Measurements from ENCODE around the gene BMF. TPM values are rescaled to one million over a fixed set of nuclear protein-coding genes. Genes with fewer than 3 reads are reported as not detected.
"Not testable (repeated sequence)": the region's sequence is repeated elsewhere in the genome, so short reads cannot be mapped to it uniquely, and the experiment has no call there.

Gene BMF
- polyA plus RNA-seq, 2 of the 4 experiments (the other 2 are of a cell fraction): 1.4 to 1.6 TPM

- H3K4me3 ChIP-seq: no peak overlapping the region
- H3K4me2 ChIP-seq: no peak overlapping the region
- 74% methylated on average over 8 of the region's 8 CpGs for WGBS (ENCODE audit: missing lambda C conversion rate)
- ChIA-PET POLR2A (no interaction called here), CTCF (interaction anchor here (1.4 to 4.6 kb wide), 2 partner anchors 12 to 101 kb away, joined by 3 to 24 read pairs; no protein-coding TSS in a partner anchor)
- H3K4me1 ChIP-seq: no peaks in the 10 kb centered on the region
- DNase-seq (ENCODE audit: low read depth in 1 of 2, low spot score in 1 of 2): no peak
- no peak for ATAC-seq
- no peaks in the 10 kb centered on the region for H3K9me3 ChIP-seq
- H3K27ac ChIP-seq: no peak overlapping the region
- TF ChIP-seq HOXB13 (CRISPR knock-in tag; IDR thresholded peaks at IDR 0.05; ENCODE audit: low read depth) (no peak), POLR2A (IDR thresholded peaks at IDR 0.05; ENCODE audit: low read length) (no peak), CEBPB (IDR thresholded peaks at IDR 0.05) (peak in 1 of 2 experiments; percentile 4; a peak in 1 of 4 replicates)
- TF ChIP-seq, protein P1, sequence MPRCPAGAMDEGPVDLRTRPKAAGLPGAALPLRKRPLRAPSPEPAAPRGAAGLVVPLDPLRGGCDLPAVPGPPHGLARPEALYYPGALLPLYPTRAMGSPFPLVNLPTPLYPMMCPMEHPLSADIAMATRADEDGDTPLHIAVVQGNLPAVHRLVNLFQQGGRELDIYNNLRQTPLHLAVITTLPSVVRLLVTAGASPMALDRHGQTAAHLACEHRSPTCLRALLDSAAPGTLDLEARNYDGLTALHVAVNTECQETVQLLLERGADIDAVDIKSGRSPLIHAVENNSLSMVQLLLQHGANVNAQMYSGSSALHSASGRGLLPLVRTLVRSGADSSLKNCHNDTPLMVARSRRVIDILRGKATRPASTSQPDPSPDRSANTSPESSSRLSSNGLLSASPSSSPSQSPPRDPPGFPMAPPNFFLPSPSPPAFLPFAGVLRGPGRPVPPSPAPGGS (IDR thresholded peaks at IDR 0.05): no peak
- TF ChIP-seq, protein P2, sequence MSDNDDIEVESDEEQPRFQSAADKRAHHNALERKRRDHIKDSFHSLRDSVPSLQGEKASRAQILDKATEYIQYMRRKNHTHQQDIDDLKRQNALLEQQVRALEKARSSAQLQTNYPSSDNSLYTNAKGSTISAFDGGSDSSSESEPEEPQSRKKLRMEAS (IDR thresholded peaks at IDR 0.05): no peak
- FAIRE-seq: no peak
These were observed 7.0 kb upstream of the BMF start for GRCh38 chr15:40115670-40116093.

- FAIRE-seq; H3K4me1 ChIP-seq; ATAC-seq; H3K4me3 ChIP-seq; H3K4me2 ChIP-seq; POLR2A ChIA-PET; DNase-seq (ENCODE audit: low read depth in 1 of 2, low spot score in 1 of 2); H3K27ac ChIP-seq; H3K9me3 ChIP-seq: not testable (repeated sequence)
- WGBS (ENCODE audit: missing lambda C conversion rate): 75% methylated on average over 14 of the region's 14 CpGs
- CTCF ChIA-PET: interaction anchor here (0.6 to 14.6 kb wide), 7 partner anchors 9 to 312 kb away, joined by 3 to 174 read pairs (median 4); partner anchors contain the start of gene SRP14
These were observed 6.4 kb upstream of the BMF start for GRCh38 chr15:40115106-40115505.

GRCh38 chr15:40114218-40114617 lies 5.5 kb upstream of the BMF start:
- TF ChIP-seq GATA3 (IDR thresholded peaks at IDR 0.05; ENCODE audit: borderline replicate concordance) (no peak), ESRRA (IDR thresholded peaks at IDR 0.05; ENCODE audit: borderline replicate concordance, low read length) (no peak)
- H3K4me2 ChIP-seq: no peak overlapping the region
- ChIA-PET POLR2A (interaction anchor here (0.6 kb wide), 1 partner anchor 440 kb away, joined by 3 read pairs; no protein-coding TSS in a partner anchor), CTCF (interaction anchor here (0.8 to 14.6 kb wide), 6 partner anchors 10 to 70 kb away, joined by 3 to 174 read pairs (median 4); partner anchors contain the start of gene SRP14)
- H3K4me3 ChIP-seq: no peak overlapping the region
- no peaks in the 10 kb centered on the region for H3K9me3 ChIP-seq
- H3K27ac ChIP-seq: no peak overlapping the region
- FAIRE-seq (no peak), DNase-seq (ENCODE audit: low read depth in 1 of 2, low spot score in 1 of 2) (no peak), ATAC-seq (no peak)
- no peaks in the 10 kb centered on the region for H3K4me1 ChIP-seq
- 89% methylated on average over 2 of the region's 2 CpGs for WGBS (ENCODE audit: missing lambda C conversion rate)

DNA sequence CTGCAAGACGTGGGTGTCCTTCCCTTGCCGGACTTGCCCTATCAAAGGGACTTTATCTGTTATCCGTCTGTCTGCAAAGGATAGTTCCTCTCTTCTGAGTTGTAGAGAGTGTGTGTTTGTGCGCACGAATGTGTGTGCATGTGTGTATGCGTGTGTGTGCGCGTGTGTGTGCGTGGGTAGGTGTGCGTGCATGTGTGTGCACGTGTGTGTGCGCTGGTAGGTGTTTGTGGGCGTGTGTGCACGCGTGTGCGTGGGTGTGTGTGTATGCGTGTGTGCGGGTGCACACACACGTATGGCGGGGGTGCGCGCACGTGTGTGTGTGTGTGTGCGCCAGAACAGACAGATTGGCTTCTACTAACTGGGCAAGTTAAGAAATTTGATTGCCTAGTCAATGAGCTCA lies 4.1 kb upstream of the BMF start:
- ATAC-seq (no peak), DNase-seq (ENCODE audit: low read depth in 1 of 2, low spot score in 1 of 2) (no peak), FAIRE-seq (no peak)
- no peak overlapping the region for H3K4me2 ChIP-seq
- TF ChIP-seq FOSB (CRISPR knock-in tag; IDR thresholded peaks at IDR 0.05): no peak
- no peak for TF ChIP-seq CEBPB (IDR thresholded peaks at IDR 0.05)
- no peak for TF ChIP-seq CHD2 (IDR thresholded peaks at IDR 0.05; ENCODE audit: low read length, partially characterized antibody)
- TF ChIP-seq, protein P3, sequence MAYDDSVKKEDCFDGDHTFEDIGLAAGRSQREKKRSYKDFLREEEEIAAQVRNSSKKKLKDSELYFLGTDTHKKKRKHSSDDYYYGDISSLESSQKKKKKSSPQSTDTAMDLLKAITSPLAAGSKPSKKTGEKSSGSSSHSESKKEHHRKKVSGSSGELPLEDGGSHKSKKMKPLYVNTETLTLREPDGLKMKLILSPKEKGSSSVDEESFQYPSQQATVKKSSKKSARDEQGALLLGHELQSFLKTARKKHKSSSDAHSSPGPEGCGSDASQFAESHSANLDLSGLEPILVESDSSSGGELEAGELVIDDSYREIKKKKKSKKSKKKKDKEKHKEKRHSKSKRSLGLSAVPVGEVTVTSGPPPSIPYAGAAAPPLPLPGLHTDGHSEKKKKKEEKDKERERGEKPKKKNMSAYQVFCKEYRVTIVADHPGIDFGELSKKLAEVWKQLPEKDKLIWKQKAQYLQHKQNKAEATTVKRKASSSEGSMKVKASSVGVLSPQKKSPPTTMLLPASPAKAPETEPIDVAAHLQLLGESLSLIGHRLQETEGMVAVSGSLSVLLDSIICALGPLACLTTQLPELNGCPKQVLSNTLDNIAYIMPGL (CRISPR knock-in tag; IDR thresholded peaks at IDR 0.05; ENCODE audit: borderline replicate concordance): no peak
- TF ChIP-seq ZNF302 (CRISPR knock-in tag; IDR thresholded peaks at IDR 0.05): no peak
- H3K9me3 ChIP-seq: no peaks in the 10 kb centered on the region
- WGBS (ENCODE audit: missing lambda C conversion rate): 78% methylated on average over 19 of the region's 24 CpGs
- CTCF ChIA-PET: interaction anchor here (0.6 to 14.6 kb wide), 5 partner anchors 9 to 69 kb away, joined by 3 to 174 read pairs (median 5); partner anchors contain the start of gene SRP14
- no peak overlapping the region for H3K27ac ChIP-seq
- peaks cover 2% of the 10 kb centered on the region for H3K4me1 ChIP-seq
- no peak overlapping the region for H3K4me3 ChIP-seq
- POLR2A ChIA-PET: no interaction called here

GRCh38 chr15:40111888-40112287 lies 3.2 kb upstream of the BMF start:
- Histone ChIP-seq H3K27ac (no peak overlapping the region), H3K9me3 (no peaks in the 10 kb centered on the region), H3K4me1 (peaks cover 11% of the 10 kb centered on the region), H3K4me3 (no peak overlapping the region), H3K4me2 (no peak overlapping the region)
- TF ChIP-seq NFE2L2 (conservative IDR thresholded peaks at IDR 0.05; ENCODE audit: low read length) (no peak), GATA3 (IDR thresholded peaks at IDR 0.05; ENCODE audit: borderline replicate concordance) (no peak), HOXA7 (CRISPR knock-in tag; IDR thresholded peaks at IDR 0.05) (no peak), RFX5 (IDR thresholded peaks at IDR 0.05) (no peak), HDAC2 (IDR thresholded peaks at IDR 0.05) (no peak)
- TF ChIP-seq, protein P1 (IDR thresholded peaks at IDR 0.05): no peak
- POLR2A ChIA-PET: no interaction called here
- ATAC-seq: no peak
- CTCF ChIA-PET: interaction anchor here (1.0 to 14.6 kb wide), 5 partner anchors 8 to 163 kb away, joined by 3 to 174 read pairs (median 5); partner anchors contain the start of genes BUB1B and SRP14
- no peak for FAIRE-seq
- DNase-seq (ENCODE audit: low read depth in 1 of 2, low spot score in 1 of 2): no peak
- 65% methylated on average over 2 of the region's 2 CpGs for WGBS (ENCODE audit: missing lambda C conversion rate)
